ENCODE results near the gene NDUFAB1. TPM values are rescaled to one million over a fixed set of nuclear protein-coding genes. Genes with fewer than 3 reads are reported as not detected.

NDUFAB1 gene
- total and polyA plus RNA-seq, 4 experiments from 2014 or later, result 45.4 to 241 (median 121) TPM

DNA sequence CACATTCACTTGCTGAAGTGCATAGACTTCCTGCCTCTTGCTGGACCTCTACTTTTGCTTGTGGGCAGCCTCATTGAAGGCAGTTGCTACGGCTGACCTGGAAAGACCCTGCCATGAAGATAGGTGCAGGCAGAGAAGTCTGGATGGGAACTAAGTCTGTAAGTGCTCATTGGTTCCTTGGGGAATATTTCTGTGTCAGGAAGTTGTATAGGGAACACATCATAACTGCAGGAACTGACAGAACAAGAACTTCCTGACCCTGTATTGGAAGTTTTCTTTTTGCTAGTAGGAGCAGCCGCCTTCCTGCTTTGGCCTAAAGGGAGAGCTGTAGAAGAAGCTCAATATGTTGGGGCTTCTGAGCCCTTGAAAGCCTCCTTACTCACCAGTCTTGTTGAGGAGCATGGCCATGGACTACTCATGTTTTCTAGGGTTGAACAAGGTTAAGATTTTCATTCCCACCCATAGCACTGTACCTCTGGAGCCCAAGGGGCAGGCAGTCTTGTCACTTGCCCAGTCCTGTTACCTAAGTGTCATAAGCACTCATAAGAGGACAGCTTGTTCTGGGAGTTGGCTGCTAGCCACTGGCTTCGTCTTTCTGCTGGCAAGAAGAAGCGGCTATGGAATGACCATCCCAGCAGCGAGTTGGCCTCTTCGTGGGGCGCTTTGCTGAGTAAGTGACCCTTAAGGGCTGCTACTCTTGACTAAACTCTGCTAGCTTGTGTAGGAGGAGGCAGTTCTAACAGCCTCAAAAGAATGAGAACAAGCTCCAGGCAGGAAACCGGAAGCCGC is 31.3 kb downstream of the NDUFAB1 start:
- peaks cover 78% of the 10 kb centered on the region for H3K36me3 ChIP-seq (ENCODE audit: insufficient read depth, low read length)
- no peak overlapping the region for H3K27ac ChIP-seq (ENCODE audit: low read depth, low read length)
- Mint-ChIP-seq H3K36me3 (peaks cover 40 to 81% of the 10 kb centered on the region in 2 donors), H3K4me1 (peaks cover 5 to 9% (median 7%) of the 10 kb centered on the region in 4 donors), H3K9me3 (no peaks in the 10 kb centered on the region), H3K27ac (no peak overlapping the region), H3K27me3 (no peaks in the 10 kb centered on the region), H3K4me3 (no peak overlapping the region)
- DNase-seq, result no peak
- H3K27me3 ChIP-seq (ENCODE audit: insufficient read depth, low read length), result no peaks in the 10 kb centered on the region
- ChIA-PET CTCF (ENCODE audit: partially characterized antibody) (no interaction called here), POLR2A (ENCODE audit: partially characterized antibody) (no interaction called here)
- intact Hi-C loops (cut with micrococcal nuclease), result no loop called here
- H3K4me3 ChIP-seq (ENCODE audit: low read length in 2 of 2), result no peak overlapping the region
- H3K4me1 ChIP-seq (ENCODE audit: insufficient read depth, low read length), result peaks cover 5% of the 10 kb centered on the region
- H3K9me3 ChIP-seq (ENCODE audit: control insufficient read depth in 1 of 2, low read length in 2 of 2), result no peaks in the 10 kb centered on the region

DNA sequence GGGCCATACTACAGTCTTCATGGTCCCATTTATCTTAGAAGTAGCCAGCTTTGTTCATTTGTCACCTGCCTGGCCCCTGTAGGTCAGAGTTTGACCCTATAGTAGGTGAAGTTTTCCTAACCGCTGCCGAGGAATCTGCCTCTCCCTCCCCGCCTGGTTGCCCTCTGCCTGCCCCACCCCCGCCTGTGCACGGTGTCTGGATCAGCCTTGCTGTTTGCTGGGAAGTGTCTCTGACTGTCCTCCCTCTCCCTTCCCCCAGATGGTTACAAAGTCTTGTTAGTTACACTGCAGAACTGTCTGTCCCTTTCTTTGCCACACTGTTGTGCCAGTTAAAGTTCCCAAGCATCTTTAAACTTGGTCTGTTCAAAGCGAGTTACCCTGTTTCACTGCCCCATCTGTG is 32.9 kb downstream of the NDUFAB1 start:
- no peak overlapping the region for H3K4me3 Mint-ChIP-seq

DNA sequence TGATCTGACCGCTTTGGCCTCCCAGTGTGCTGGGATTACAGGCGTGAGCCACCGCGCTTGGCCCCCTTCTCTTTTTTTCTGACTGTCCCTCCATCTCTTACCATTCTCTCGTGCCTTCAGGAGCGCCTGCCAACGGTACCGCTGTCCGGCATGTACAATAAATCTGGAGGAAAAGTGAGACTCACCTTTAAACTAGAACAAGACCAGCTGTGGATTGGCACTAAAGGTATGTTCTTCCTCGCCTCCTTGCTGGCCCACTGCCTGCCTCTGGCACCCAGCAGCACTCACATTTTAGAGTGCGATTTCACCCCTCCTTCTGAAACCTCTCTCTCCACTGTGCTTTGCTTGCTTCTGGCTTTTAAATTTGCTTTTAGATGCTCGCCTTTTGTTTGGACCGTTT is 33.6 kb downstream of the NDUFAB1 start:
- peaks cover 19% of the 10 kb centered on the region for H3K4me1 ChIP-seq (ENCODE audit: insufficient read depth, low read length)
- intact Hi-C loops (cut with micrococcal nuclease), result no loop called here
- no peak overlapping the region for H3K27ac Mint-ChIP-seq
- no peak overlapping the region for H3K27ac ChIP-seq (ENCODE audit: low read depth, low read length)
- H3K4me3 Mint-ChIP-seq, result no peak overlapping the region
- no peaks in the 10 kb centered on the region for H3K27me3 ChIP-seq (ENCODE audit: insufficient read depth, low read length)
- peaks cover 73% of the 10 kb centered on the region for H3K36me3 ChIP-seq (ENCODE audit: insufficient read depth, low read length)
- H3K4me1 Mint-ChIP-seq, result peaks cover 15 to 24% (median 19%) of the 10 kb centered on the region in 4 donors
- no peak for DNase-seq
- ChIA-PET POLR2A (ENCODE audit: partially characterized antibody) (no interaction called here), CTCF (ENCODE audit: partially characterized antibody) (interaction anchor here (1.6 kb wide), 1 partner anchor 34 kb away, joined by 3 read pairs; the partner anchor contains the start of gene NDUFAB1)
- H3K36me3 Mint-ChIP-seq, result peaks cover 28 to 77% of the 10 kb centered on the region in 2 donors
- no peak overlapping the region for H3K4me3 ChIP-seq (ENCODE audit: low read length in 2 of 2)
- no peaks in the 10 kb centered on the region for H3K9me3 Mint-ChIP-seq
- no peaks in the 10 kb centered on the region for H3K9me3 ChIP-seq (ENCODE audit: control insufficient read depth in 1 of 2, low read length in 2 of 2)
- no peaks in the 10 kb centered on the region for H3K27me3 Mint-ChIP-seq

More for the DNA sequence above, 32.9 kb downstream of the NDUFAB1 start:
- no peak overlapping the region for H3K4me3 ChIP-seq (ENCODE audit: low read length in 2 of 2)
- no peaks in the 10 kb centered on the region for H3K27me3 ChIP-seq (ENCODE audit: insufficient read depth, low read length)
- peaks cover 15 to 22% (median 19%) of the 10 kb centered on the region in 4 donors for H3K4me1 Mint-ChIP-seq
- no peak for DNase-seq
- H3K27ac ChIP-seq (ENCODE audit: low read depth, low read length), result no peak overlapping the region
- peak overlapping the region in 2 of 7 donors; percentile 29 to 43 for H3K27ac Mint-ChIP-seq
- no peaks in the 10 kb centered on the region for H3K27me3 Mint-ChIP-seq
- H3K36me3 Mint-ChIP-seq, result peaks cover 33 to 80% of the 10 kb centered on the region in 2 donors
- peaks cover 17% of the 10 kb centered on the region for H3K4me1 ChIP-seq (ENCODE audit: insufficient read depth, low read length)
- H3K36me3 ChIP-seq (ENCODE audit: insufficient read depth, low read length), result peaks cover 78% of the 10 kb centered on the region
- POLR2A ChIA-PET (ENCODE audit: partially characterized antibody), result no interaction called here
- no peaks in the 10 kb centered on the region for H3K9me3 Mint-ChIP-seq
- intact Hi-C loops (cut with micrococcal nuclease), result no loop called here
- H3K9me3 ChIP-seq (ENCODE audit: control insufficient read depth in 1 of 2, low read length in 2 of 2), result no peaks in the 10 kb centered on the region
- CTCF ChIA-PET (ENCODE audit: partially characterized antibody), result no interaction called here

DNA sequence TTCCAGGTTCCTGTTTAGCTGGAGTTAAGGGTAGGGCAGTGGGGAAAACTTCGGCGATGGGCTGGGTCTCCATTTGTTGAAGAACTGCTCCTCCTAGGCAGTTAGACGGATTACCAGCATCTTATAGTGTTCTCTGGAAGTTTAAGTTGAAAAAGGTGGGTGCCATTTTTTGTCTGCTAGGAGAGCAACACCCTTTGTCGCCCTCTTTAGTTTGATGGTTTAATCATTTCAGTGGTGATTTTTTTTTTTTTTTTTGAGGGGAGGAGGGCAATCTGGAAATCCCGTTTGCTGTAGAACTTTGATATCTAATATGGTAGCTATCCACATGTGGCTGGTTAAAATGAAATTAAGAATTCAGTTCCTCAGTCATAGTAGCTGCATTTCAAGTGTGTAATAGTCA is 34.5 kb downstream of the NDUFAB1 start:
- intact Hi-C loops (cut with micrococcal nuclease), result no loop called here
- CTCF ChIA-PET (ENCODE audit: partially characterized antibody), result interaction anchor here (1.0 to 1.6 kb wide), 2 partner anchors 35 to 475 kb away, joined by 3 read pairs; partner anchors contain the start of gene NDUFAB1
- H3K36me3 Mint-ChIP-seq, result peaks cover 20 to 77% of the 10 kb centered on the region in 2 donors
- POLR2A ChIA-PET (ENCODE audit: partially characterized antibody), result no interaction called here
- Histone ChIP-seq H3K9me3 (ENCODE audit: control insufficient read depth in 1 of 2, low read length in 2 of 2) (no peaks in the 10 kb centered on the region), H3K4me1 (ENCODE audit: insufficient read depth, low read length) (peaks cover 23% of the 10 kb centered on the region), H3K4me3 (ENCODE audit: low read length in 2 of 2) (no peak overlapping the region), H3K27me3 (ENCODE audit: insufficient read depth, low read length) (no peaks in the 10 kb centered on the region), H3K36me3 (ENCODE audit: insufficient read depth, low read length) (peaks cover 64% of the 10 kb centered on the region), H3K27ac (ENCODE audit: low read depth, low read length) (no peak overlapping the region)
- H3K27ac Mint-ChIP-seq, result no peak overlapping the region
- H3K9me3 Mint-ChIP-seq, result no peaks in the 10 kb centered on the region
- no peak overlapping the region for H3K4me3 Mint-ChIP-seq
- H3K27me3 Mint-ChIP-seq, result no peaks in the 10 kb centered on the region
- H3K4me1 Mint-ChIP-seq, result peaks cover 19 to 32% (median 25%) of the 10 kb centered on the region in 4 donors
- no peak for DNase-seq

DNA sequence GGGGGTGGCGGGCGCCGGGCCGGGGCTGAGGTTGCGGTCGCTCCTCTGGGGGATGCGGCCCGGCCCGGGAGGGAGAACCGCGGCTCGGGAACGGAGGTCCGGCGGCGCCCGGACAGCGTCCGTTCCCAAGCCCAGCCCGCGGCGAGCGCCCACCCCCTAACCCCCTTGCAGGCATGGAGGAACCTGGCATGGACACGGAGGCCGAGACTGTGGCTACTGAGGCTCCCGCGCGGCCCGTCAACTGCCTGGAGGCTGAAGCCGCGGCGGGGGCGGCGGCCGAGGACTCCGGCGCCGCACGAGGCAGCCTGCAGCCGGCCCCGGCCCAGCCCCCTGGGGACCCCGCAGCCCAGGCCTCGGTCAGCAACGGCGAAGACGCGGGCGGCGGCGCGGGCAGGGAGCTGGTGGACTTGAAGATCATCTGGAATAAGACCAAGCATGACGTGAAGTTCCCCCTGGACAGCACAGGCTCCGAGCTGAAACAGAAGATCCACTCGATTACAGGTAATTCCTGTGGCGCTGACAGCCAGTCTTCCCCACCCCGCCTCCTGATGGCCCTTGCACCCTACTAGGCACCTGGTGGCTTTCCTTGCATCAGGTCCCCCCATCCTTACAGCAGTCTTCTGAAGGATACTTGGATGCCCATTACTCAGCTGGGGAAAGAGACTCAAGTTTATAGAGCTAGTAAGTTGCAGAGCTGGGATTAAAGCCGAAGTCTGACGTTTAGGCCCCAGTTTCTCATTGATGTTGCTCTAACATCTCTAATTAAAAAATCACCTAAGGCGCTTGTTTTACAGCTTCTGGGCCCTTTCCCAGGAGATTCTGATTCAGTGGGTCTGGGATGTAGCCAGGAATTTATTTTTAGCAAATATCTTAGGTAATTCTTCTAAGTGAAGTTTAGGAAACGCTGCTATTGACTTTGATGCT is 38.1 kb downstream of the NDUFAB1 start:
- Mint-ChIP-seq H3K36me3 (peaks cover 4 to 49% of the 10 kb centered on the region in 2 donors), H3K9me3 (no peaks in the 10 kb centered on the region), H3K27ac (peak overlapping the region; percentile 81 to 98 (median 97)), H3K4me3 (peak overlapping the region; percentile 90 to 96 (median 94)), H3K27me3 (no peaks in the 10 kb centered on the region), H3K4me1 (peaks cover 19 to 42% (median 31%) of the 10 kb centered on the region in 4 donors)
- Histone ChIP-seq H3K36me3 (ENCODE audit: insufficient read depth, low read length) (peaks cover 38% of the 10 kb centered on the region), H3K9me3 (ENCODE audit: control insufficient read depth in 1 of 2, low read length in 2 of 2) (no peaks in the 10 kb centered on the region), H3K27ac (ENCODE audit: low read depth, low read length) (peak overlapping the region; percentile 86), H3K4me1 (ENCODE audit: insufficient read depth, low read length) (peaks cover 36% of the 10 kb centered on the region), H3K27me3 (ENCODE audit: insufficient read depth, low read length) (no peaks in the 10 kb centered on the region), H3K4me3 (ENCODE audit: low read length in 2 of 2) (peak overlapping the region; percentile 49 to 95)
- DNase-seq, result peak in 2 of 5 donors; percentile 2 to 14
- ChIA-PET POLR2A (ENCODE audit: partially characterized antibody) (interaction anchor here (0.9 to 2.2 kb wide), 7 partner anchors 11 to 1366 kb away, joined by 3 to 19 read pairs (median 4); partner anchors contain the start of genes COG7, DCTN5, GGA2 and PALB2), CTCF (ENCODE audit: partially characterized antibody) (interaction anchor here (0.5 to 2.0 kb wide), 8 partner anchors 8 to 124 kb away, joined by 3 to 8 read pairs (median 6); partner anchors contain the start of genes GGA2 and NDUFAB1)
- intact Hi-C loops (cut with micrococcal nuclease), result loop anchor here (1.0 to 2.0 kb wide), 5 partner anchors 38 to 409 kb away; partner anchors contain the start of genes COG7, DCTN5, GGA2 and NDUFAB1

DNA sequence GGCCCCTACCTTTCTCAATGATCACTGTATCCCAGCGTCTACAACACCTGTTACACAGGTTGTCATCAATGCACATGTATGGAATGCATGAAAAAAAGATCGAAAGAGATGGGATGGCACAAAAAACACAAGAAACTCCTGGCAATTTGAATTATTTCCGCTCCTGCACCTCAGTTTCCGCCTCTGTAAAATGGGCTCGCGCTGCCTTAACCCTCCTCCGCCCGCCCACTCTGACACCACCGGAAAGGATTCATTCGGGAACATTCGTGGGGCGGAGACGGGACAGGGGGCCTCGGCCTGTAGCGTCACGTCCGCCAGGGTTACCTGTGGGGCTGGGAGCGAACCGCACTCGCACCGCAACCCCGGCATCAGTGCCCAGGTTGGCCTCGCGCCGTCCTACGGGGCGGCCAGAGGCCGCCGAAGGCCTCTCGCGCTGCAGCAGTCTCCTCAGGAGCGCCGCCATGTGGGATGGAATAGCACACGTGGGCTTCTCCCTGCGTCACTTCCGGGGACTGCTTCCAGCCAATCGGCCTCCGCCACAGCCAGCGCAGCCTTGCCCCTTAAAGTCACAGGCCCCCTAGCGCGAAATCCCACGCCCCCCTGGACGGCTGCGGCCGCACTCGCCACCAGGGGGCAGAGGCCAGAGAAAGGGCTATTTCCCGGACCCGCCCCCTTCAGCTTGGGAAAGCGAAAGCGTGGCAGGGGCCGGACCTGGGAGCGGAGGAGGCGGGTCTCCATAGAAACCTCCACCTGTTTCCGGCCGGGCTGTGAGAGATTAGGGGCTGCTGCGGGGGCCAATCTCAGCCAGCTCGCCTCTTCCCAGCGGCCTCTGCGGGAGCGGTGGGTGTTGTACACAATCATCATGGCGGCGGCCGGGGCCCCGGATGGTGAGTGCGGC is 39.0 kb downstream of the NDUFAB1 start, which contains the start of the genes EARS2 and UBFD1:
Gene EARS2 (minus strand): TSS at position 470 of the 898 bp plus-strand sequence. CDS start 7 bp downstream, at position 463.
Gene UBFD1 (plus strand): TSS at position 847 of the 898 bp plus-strand sequence. CDS start 16 bp downstream, at position 863.
- Histone ChIP-seq H3K4me3 (ENCODE audit: low read length in 2 of 2) (peak within 1 kb of the TSS; percentile 90 to 95), H3K4me1 (ENCODE audit: insufficient read depth, low read length) (peaks cover 36% of the 10 kb centered on the region), H3K36me3 (ENCODE audit: insufficient read depth, low read length) (peaks cover 33% of the 10 kb centered on the region), H3K27me3 (ENCODE audit: insufficient read depth, low read length) (no peaks in the 10 kb centered on the region), H3K9me3 (ENCODE audit: control insufficient read depth in 1 of 2, low read length in 2 of 2) (no peaks in the 10 kb centered on the region), H3K27ac (ENCODE audit: low read depth, low read length) (peak within 1 kb of the TSS; percentile 86)
- Mint-ChIP-seq H3K4me1 (peaks cover 19 to 42% (median 31%) of the 10 kb centered on the region in 4 donors), H3K27me3 (no peaks in the 10 kb centered on the region), H3K27ac (peak within 1 kb of the TSS; percentile 95 to 98 (median 97)), H3K36me3 (peaks cover 1 to 40% of the 10 kb centered on the region in 2 donors), H3K4me3 (peak within 1 kb of the TSS; percentile 90 to 96 (median 94)), H3K9me3 (no peaks in the 10 kb centered on the region)
- CTCF ChIA-PET (ENCODE audit: partially characterized antibody), result interaction anchor here (0.5 to 2.0 kb wide), 5 partner anchors 40 to 122 kb away, joined by 4 to 8 read pairs (median 6); no protein-coding TSS in a partner anchor
- POLR2A ChIA-PET (ENCODE audit: partially characterized antibody), result interaction anchor here (0.5 to 2.2 kb wide), 9 partner anchors 17 to 1366 kb away, joined by 3 to 19 read pairs (median 4); partner anchors contain the start of genes COG7, DCTN5, GGA2 and PALB2
- DNase-seq, result peak; percentile 94 to 97 (median 96)
- intact Hi-C loops (cut with micrococcal nuclease), result loop anchor here (1.0 to 2.0 kb wide), 5 partner anchors 39 to 408 kb away; partner anchors contain the start of genes COG7, DCTN5, GGA2 and NDUFAB1

All from CD4-positive, alpha-beta memory T cell (primary cell).